ENCODE data around the gene PLVAP. TPM values are rescaled to one million over a fixed set of nuclear protein-coding genes. Genes with fewer than 3 reads are reported as not detected.

Gene PLVAP
- total RNA-seq, 1 donor from 2014 or later: 174 TPM

DNA sequence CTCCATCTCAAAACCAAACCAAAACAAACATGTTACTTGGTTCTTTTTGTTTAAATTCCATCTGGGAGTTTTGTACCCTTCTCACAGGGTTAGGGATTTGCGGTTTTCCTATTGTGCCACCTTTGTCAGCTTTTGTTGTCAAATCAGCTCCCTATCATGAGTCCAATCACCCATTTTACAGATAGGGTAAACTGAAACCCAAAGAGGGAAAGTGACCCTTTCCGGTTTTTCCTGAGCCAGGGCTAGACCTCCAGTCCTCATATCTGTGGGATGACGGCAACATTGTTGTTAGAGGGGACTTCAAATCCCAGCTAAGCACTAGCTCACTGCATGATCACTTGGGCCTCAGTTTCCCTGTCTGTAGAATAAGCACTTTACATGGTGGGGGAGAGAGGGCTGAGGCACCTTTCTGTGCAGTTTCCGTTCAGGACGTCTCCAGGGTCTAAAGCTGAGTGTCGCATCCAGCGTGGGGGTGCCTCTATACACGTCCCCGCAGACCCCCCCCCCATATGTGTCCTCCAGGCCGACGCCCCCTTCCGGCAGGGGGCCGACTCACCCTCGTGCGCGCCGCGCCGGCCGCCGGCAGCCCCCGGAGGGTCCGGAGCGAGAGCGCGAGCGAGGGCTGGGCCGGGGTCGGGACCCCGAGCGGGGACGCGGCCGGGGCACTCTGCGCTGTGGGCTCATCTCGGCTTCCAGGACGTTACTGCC, 13.0 kb upstream of the PLVAP start:
- ATAC-seq: no peak
- Histone ChIP-seq H3K4me3 (peak overlapping the region; percentile 51), H3K27ac (no peak overlapping the region), H3K4me1 (peaks cover 12% of the 10 kb centered on the region), H3K36me3 (no peaks in the 10 kb centered on the region), H3K27me3 (peaks cover 5% of the 10 kb centered on the region), H3K9me3 (no peaks in the 10 kb centered on the region)
- TF ChIP-seq, protein P1, sequence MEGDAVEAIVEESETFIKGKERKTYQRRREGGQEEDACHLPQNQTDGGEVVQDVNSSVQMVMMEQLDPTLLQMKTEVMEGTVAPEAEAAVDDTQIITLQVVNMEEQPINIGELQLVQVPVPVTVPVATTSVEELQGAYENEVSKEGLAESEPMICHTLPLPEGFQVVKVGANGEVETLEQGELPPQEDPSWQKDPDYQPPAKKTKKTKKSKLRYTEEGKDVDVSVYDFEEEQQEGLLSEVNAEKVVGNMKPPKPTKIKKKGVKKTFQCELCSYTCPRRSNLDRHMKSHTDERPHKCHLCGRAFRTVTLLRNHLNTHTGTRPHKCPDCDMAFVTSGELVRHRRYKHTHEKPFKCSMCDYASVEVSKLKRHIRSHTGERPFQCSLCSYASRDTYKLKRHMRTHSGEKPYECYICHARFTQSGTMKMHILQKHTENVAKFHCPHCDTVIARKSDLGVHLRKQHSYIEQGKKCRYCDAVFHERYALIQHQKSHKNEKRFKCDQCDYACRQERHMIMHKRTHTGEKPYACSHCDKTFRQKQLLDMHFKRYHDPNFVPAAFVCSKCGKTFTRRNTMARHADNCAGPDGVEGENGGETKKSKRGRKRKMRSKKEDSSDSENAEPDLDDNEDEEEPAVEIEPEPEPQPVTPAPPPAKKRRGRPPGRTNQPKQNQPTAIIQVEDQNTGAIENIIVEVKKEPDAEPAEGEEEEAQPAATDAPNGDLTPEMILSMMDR (IDR thresholded peaks at IDR 0.05): no peak
- no peak for DNase-seq
- intact Hi-C loops (cut with DNase I): loop anchor here (5.0 to 10.0 kb wide), 2 partner anchors 43 to 65 kb away; no protein-coding TSS in a partner anchor

DNA sequence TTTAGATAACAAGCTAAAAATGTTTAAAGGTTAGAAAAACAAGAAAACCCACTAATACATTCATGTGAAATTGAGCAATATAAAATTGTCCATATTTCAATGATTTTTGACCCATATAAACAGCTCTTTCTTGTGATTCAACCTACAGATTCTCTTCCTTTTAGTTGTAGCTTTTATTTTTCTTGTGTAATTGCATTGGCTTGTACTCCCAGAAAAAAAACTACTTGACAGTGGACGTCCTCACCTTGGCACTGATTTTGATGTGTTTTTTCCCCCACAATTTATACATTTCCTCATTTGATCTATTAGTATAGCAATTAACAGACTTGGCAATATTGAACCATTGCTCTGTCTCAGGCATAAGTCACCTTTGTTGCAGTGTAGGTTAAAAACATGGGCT, 12.1 kb upstream of the PLVAP start:
- DNase-seq (no peak), ATAC-seq (no peak)
- TF ChIP-seq, protein P1 (IDR thresholded peaks at IDR 0.05): no peak
- H3K4me1 ChIP-seq: peaks cover 7% of the 10 kb centered on the region
- no peaks in the 10 kb centered on the region for H3K36me3 ChIP-seq
- H3K27ac ChIP-seq: no peak overlapping the region
- no peak overlapping the region for H3K4me3 ChIP-seq
- H3K9me3 ChIP-seq: no peaks in the 10 kb centered on the region
- peaks cover 2% of the 10 kb centered on the region for H3K27me3 ChIP-seq
- intact Hi-C loops (cut with DNase I): loop anchor here (5.0 kb wide), 1 partner anchor 42 kb away; no protein-coding TSS in a partner anchor

DNA sequence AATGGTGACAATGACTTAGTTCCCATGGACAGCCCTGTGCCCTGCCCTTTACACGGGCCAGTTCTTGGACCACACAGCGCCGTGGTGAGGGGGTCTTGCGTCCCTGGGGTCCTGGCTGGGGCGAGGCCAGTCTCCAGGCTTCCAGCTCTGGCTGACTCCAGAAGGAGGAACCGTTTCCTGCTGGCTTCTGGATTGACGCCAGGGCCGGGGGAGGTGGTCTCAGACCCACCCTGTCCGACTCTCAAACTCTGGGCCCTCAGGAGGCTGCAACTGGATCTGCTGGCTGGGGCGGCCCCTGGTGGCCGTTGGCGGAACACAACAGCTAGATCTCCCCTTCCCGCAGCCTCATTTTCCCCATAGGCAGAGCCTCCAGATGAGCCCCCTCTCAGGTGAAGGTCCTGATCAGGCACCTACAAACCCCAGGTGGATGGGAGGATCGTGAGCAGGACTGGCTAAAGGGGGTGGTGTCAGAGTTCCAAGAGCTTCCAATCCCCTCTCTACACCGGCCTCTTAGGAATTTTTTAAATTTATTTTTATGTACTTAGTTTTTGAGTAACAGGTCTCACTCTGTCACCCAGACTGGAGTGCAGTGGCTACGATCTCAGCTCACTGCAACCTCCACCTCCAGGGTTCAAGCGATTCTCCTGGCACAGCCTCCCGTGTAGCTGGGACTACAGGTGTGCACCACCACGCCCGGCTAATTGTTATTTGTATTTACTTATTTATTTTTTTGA, 8.9 kb upstream of the PLVAP start:
- H3K27ac ChIP-seq: no peak overlapping the region
- peak; percentile 82 for ATAC-seq
- DNase-seq: peak; percentile 83
- no peak overlapping the region for H3K4me3 ChIP-seq
- peaks cover 10% of the 10 kb centered on the region for H3K4me1 ChIP-seq
- no peaks in the 10 kb centered on the region for H3K9me3 ChIP-seq
- H3K27me3 ChIP-seq: no peaks in the 10 kb centered on the region
- TF ChIP-seq, protein P1 (IDR thresholded peaks at IDR 0.05): peak; percentile 88
- no peaks in the 10 kb centered on the region for H3K36me3 ChIP-seq
- intact Hi-C loops (cut with DNase I): loop anchor here (5.0 kb wide), 1 partner anchor 39 kb away; no protein-coding TSS in a partner anchor

DNA sequence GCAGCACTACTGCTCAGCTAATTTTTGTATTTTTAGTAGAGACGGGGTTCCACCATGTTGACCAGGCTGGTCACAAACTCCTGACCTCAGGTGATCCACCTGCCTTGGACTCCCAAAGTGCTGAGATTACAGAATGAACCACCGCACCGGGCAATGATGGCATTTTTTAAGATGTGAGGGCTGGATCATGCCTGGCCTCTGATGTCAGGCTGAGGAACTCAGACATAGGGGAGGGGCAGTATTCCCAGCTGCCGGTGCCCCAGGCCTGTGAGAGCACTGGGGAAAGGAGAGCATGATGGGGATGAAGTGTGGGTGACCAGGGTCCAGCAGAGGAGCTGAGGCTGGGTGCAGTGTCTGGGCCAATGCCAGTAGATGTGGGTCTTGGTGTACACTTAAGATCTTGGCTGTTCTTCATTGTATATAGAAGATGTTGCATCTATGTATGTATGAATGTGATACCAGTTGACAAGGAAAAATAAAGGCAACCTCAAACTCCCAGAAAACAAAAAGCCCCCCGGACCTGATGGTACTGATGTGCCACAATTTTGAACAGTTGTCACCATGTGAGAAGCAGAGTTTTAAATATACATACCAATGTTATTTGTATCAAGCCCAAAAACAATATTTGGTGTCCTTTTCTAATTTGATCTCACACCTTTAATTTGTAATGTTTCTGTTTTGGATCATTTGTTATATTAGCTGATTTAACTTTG, 3.4 kb upstream of the PLVAP start:
- intact Hi-C loops (cut with DNase I): no loop called here
- DNase-seq: no peak

DNA sequence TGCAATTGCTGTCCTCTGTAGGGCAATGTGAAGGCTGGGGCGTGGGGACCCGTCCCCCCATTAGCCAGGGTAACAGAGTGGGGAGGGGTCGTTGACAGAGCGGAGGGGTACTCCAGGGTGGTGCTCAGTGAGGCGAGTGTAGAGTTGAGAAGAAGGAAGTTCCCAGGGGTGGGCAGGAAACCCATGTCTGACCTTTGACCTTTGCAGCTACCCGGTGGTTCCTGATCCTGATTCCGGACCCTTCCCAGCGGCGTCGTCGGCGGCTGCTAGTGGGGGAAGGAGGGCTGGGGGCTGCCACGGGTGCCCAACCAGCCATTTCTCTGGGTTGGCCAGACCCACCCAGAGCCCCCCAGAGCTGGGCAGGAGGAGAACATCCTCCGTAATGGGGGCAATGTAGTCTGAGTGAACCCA, 2.1 kb upstream of the PLVAP start:
- Histone ChIP-seq H3K9me3 (no peaks in the 10 kb centered on the region), H3K4me1 (peaks cover 17% of the 10 kb centered on the region), H3K27ac (no peak overlapping the region), H3K36me3 (no peaks in the 10 kb centered on the region), H3K27me3 (no peaks in the 10 kb centered on the region), H3K4me3 (no peak overlapping the region)
- ATAC-seq (peak; percentile 33), DNase-seq (no peak)
- TF ChIP-seq, protein P1 (IDR thresholded peaks at IDR 0.05): no peak
- intact Hi-C loops (cut with DNase I): no loop called here

More for the DNA sequence above, 3.4 kb upstream of the PLVAP start:
- Histone ChIP-seq H3K4me3 (no peak overlapping the region), H3K4me1 (peaks cover 17% of the 10 kb centered on the region), H3K36me3 (no peaks in the 10 kb centered on the region), H3K9me3 (no peaks in the 10 kb centered on the region), H3K27ac (no peak overlapping the region), H3K27me3 (no peaks in the 10 kb centered on the region)
- TF ChIP-seq, protein P1 (IDR thresholded peaks at IDR 0.05): no peak
- no peak for ATAC-seq
